Amygdala (tissue), 56 donors: ENCODE data around the gene IL22.

Experiments used
- DNase-seq, 56 donors: peaks; one replicate each; lab custom pipeline; 2025; lab: John Stamatoyannopoulos, UW

Gene IL22

GRCh38 chr12:68264857-68265256 is 11.5 kb upstream of the IL22 start:
- no peak for DNase-seq

GRCh38 chr12:68264158-68264855 is 10.9 kb upstream of the IL22 start:
- no peak for DNase-seq

GRCh38 chr12:68263366-68263765 is 10.0 kb upstream of the IL22 start:
- no peak for DNase-seq

- DNase-seq: no peak
Observed at GRCh38 chr12:68261896-68262295, 8.5 kb upstream of the IL22 start.

GRCh38 chr12:68260153-68260552 is 6.7 kb upstream of the IL22 start:
- DNase-seq: no peak

GRCh38 chr12:68259318-68259940 is 6.0 kb upstream of the IL22 start:
- DNase-seq: no peak

- no peak for DNase-seq
Observed at GRCh38 chr12:68252077-68252476, 1.3 kb downstream of the IL22 start.

GRCh38 chr12:68250454-68250853 is 3.0 kb downstream of the IL22 start:
- DNase-seq: no peak

- DNase-seq: no peak
Observed at GRCh38 chr12:68247785-68248184, 5.6 kb downstream of the IL22 start.

- no peak for DNase-seq
Observed at GRCh38 chr12:68246350-68246749, 7.1 kb downstream of the IL22 start.

GRCh38 chr12:68245180-68246021 is 8.0 kb downstream of the IL22 start:
- no peak for DNase-seq

GRCh38 chr12:68242777-68243176 is 10.6 kb downstream of the IL22 start:
- no peak for DNase-seq

- DNase-seq: no peak
Observed at GRCh38 chr12:68240975-68241374, 12.4 kb downstream of the IL22 start.

GRCh38 chr12:68240079-68240478 is 13.3 kb downstream of the IL22 start:
- DNase-seq: no peak

GRCh38 chr12:68239309-68239982 is 14.0 kb downstream of the IL22 start:
- no peak for DNase-seq

- DNase-seq: no peak
Observed at GRCh38 chr12:68237619-68238018, 15.8 kb downstream of the IL22 start.

GRCh38 chr12:68237078-68237477 is 16.3 kb downstream of the IL22 start:
- no peak for DNase-seq

GRCh38 chr12:68236421-68237059 is 16.9 kb downstream of the IL22 start:
- DNase-seq: no peak

GRCh38 chr12:68235576-68235975 is 17.8 kb downstream of the IL22 start:
- DNase-seq: no peak

- no peak for DNase-seq
Observed at GRCh38 chr12:68234140-68234539, 19.3 kb downstream of the IL22 start.

GRCh38 chr12:68233498-68233897 is 19.9 kb downstream of the IL22 start:
- no peak for DNase-seq
